ENCODE measurements around the gene AEN.

The AEN gene

DNA sequence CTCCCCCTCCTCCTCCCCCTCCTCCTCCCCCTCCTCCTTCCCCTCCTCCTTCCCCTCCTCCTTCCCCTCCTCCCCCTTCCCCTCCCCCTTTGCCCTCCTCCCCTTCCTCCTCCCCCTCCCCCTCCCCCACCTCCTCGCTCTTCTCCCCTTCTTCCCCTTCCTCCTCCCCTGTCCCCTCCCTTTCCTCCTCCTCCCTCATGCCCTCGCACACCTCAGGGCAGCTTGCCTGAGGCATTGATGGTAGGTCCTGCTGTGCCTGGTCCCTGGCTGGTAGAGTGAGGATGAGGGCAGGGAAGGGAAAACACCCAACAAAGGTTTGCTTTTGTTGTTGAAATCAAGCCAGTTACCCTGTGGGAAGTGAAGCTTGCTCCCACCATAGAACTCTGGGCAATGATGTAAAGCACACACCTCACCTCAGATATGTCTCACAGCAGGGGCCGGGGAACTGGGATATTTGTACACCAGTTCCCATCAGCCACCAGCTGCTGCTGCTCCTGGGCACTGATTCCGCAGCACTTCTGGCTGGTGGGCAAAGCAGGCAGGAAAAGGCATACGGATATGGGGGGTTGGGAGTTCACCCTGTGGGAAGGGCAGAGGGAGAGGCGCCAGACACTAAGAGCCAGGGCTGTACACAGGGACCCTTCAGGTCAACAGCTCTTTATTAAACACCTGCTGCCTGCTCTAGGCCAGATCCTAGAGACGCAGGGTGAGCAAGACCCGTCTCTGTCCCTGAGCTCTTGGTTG is 31.5 kb downstream of the AEN start:
- DNase-seq (ENCODE audit: low read depth in 1 of 2, low spot score in 1 of 2): no peak
- TF ChIP-seq JUND (IDR thresholded peaks at IDR 0.05; ENCODE audit: low read depth): no peak
- in situ Hi-C loops (cut with HindIII; ENCODE audit: low pct_unique_long_range_greater_than_20kb, low sequenced_read_pairs): no loop called here

DNA sequence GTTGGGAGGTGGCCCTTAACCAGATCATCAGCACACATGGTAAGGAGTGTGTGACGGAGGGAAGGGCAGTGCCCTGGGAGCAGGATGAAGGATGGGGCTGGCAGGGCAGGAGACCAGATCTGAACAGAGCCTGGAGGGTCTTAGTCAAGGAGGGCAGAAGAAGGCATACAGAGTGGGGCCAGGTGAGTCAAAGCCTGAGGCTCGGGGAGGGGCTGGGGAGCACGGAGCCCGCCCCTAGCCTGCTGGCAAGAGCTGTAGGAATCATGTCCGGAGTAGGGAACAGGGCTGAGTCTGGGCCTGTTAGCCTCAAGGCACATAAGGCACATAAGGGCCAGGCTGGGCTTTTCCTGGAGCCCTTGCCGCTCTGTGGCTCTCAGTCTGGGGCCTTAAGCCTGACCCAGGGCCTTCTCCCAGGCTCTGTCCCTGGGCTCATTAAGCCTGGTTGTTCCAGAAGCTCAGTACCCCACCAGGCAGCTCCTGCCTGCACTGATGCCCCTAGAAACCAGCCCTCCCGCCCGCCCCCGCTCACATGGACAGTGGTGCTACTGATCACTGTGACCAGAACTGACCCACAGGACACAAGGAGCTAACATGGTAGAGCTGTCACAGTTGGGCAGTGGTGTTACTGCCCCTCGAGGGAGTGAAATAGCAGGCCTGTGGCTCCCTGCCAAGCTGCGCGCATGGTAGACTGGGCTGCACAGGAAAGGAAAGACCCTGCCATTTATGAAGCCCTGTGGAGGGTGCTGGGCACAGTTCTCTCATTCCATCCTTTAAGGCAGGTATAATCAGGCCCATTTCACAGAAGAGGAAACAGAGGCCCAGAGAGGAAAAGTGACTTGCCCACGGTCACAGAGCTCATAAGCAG is 32.3 kb downstream of the AEN start:
- no peak for TF ChIP-seq JUND (IDR thresholded peaks at IDR 0.05; ENCODE audit: low read depth)
- DNase-seq (ENCODE audit: low read depth in 1 of 2, low spot score in 1 of 2): no peak
- in situ Hi-C loops (cut with HindIII; ENCODE audit: low pct_unique_long_range_greater_than_20kb, low sequenced_read_pairs): no loop called here

DNA sequence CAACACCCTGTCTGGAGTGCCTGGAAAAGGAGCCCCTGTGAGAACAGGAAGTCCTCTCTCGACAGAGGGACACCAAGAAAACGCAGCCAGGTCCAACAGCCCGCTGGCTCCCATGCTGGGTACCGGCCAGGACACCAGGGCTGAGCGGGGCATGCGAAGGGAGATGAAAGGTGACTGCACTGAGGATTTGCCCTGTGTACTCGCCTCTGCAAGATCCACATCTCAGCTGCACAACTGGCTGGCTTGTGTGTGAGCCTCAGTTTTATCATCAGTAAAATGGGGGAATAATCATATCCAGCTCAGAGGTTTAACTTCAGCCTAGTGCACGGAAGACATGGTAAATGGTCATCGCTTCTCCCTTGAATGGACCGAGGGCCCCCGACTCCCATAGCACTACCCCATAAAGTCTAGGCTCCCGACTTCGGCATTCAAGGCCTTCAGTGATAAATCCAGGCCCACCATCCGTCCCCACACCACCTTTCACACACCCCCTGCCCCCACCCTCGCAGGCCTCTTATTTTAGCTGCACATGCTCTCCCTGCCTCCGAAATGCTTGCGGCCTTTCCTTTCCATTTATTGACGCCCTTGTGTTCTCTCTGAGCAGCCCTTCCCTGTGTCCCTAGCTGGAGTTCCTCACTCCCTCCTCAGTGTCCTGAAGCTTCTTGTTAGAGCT is 33.4 kb downstream of the AEN start:
- no peak for TF ChIP-seq JUND (IDR thresholded peaks at IDR 0.05; ENCODE audit: low read depth)
- in situ Hi-C loops (cut with HindIII; ENCODE audit: low pct_unique_long_range_greater_than_20kb, low sequenced_read_pairs): no loop called here

DNA sequence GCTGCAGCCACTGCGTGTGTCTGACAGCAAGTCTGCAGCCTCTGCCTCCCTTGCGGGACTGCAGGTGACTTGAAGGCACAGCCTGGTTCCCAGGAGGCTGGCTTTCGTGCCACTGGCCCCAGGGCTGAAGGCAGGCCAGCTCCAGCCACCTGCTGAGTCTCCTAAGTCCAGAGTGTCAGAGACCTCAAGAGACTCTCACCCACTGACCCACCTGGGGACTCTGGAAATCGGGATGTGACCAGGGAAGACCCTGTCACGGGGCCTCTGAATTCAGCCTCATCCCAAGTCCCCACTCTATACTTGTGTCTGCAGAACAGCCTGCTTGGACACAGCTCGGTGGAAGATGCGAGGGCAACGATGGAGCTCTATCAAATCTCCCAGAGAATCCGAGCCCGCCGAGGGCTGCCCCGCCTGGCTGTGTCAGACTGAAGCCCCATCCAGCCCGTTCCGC is 34.0 kb downstream of the AEN start:
- in situ Hi-C loops (cut with HindIII; ENCODE audit: low pct_unique_long_range_greater_than_20kb, low sequenced_read_pairs): no loop called here
- TF ChIP-seq JUND (IDR thresholded peaks at IDR 0.05; ENCODE audit: low read depth): no peak
- DNase-seq (ENCODE audit: low read depth in 1 of 2, low spot score in 1 of 2): no peak

More for the DNA sequence above, 33.4 kb downstream of the AEN start:
- DNase-seq (ENCODE audit: low read depth in 1 of 2, low spot score in 1 of 2): no peak

DNA sequence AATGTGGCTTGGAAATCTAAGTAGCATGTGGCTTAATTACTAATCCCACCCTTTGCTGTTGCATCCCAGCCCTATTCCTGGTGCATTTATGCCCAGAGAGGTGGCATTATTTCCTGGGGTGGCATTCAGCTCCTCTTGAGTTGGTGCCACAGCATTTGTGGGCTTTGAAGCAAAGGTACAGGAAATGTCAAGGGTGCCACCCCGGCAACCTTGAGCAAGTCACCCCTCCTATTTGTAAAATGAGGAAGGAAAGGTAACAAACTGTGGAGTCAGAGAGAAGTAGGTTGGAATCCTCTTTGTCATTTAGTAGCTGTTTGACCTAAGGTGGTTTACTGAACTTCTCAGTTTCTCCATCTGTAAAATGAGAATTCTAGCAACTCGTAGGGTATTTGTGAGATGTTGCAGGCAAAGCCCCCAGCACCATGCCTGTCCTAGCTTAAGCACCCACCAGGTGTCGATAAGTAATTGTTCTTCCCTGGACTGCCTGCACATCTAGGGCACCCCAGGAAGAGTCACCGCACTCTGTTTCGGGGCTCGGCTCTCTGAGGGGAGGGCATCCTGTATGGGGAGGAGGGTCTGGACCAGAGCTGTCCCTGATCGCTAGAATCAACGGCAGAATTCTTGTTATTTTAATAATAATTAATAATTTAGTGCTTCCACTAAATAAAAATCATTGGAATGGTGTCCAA is 34.8 kb downstream of the AEN start:
- in situ Hi-C loops (cut with HindIII; ENCODE audit: low pct_unique_long_range_greater_than_20kb, low sequenced_read_pairs): no loop called here
- no peak for TF ChIP-seq JUND (IDR thresholded peaks at IDR 0.05; ENCODE audit: low read depth)
- DNase-seq (ENCODE audit: low read depth in 1 of 2, low spot score in 1 of 2): no peak

DNA sequence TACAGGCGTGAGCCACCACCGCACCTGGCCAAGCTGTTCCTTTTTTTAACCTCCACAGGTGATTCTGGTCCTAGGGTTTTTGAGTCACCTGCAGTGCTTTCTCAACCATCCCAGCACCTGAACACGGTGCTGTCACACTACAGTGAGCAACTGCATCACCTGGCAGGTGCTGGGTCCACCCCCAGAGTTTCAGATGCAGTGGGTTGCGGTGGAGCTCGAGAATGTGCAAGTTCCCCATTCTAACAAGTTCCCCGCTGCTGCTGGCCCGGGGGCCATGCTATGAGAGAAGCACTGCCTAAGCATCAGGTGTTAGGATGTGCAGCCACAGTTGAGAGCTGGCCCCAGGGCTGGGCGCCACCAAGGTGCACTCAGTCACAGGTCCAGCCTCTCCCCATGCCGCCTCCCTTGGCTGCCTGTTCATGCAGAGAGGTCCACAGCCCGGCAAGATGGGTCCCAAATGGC is 35.7 kb downstream of the AEN start:
- no peak for DNase-seq (ENCODE audit: low read depth in 1 of 2, low spot score in 1 of 2)
- no peak for TF ChIP-seq JUND (IDR thresholded peaks at IDR 0.05; ENCODE audit: low read depth)
- in situ Hi-C loops (cut with HindIII; ENCODE audit: low pct_unique_long_range_greater_than_20kb, low sequenced_read_pairs): no loop called here

DNA sequence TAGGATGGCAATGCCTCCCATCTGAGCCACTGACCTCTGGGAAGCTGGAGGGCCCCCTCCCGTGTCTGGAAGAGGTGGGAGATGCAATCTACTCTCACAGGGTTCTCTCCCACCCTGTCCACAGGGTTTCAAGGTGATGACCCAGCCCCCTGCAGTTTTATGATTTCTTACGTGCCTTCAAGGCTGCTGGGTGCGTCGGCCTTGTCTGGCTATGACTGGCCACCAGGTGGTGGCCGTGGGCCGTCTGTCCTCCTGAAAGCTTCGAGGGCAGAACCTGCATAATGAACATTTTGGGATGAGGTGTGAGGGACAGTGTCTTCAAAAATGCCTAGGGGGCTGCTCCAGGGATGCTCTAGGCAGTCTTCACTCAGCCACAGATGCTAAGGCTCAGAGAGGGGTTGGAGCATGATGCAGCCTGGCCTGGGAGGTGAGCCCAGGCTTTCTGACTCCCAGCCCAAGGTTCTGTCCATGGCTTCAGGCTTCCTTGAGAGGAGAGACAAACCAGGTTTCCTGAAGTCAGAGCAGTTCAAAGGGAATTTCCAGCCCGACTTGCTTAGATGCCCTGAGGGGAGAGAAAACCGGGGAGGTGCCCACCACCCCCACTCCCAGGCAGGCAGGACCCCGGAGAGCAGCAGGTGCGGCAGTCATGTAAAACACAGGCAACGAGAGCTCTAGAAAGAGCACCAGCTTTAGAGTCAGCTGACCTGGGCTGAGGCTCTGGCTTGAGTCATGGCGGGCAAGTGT is 36.4 kb downstream of the AEN start:
- no peak for TF ChIP-seq JUND (IDR thresholded peaks at IDR 0.05; ENCODE audit: low read depth)
- DNase-seq (ENCODE audit: low read depth in 1 of 2, low spot score in 1 of 2): peak; percentile 62 to 66
- in situ Hi-C loops (cut with HindIII; ENCODE audit: low pct_unique_long_range_greater_than_20kb, low sequenced_read_pairs): no loop called here

DNA sequence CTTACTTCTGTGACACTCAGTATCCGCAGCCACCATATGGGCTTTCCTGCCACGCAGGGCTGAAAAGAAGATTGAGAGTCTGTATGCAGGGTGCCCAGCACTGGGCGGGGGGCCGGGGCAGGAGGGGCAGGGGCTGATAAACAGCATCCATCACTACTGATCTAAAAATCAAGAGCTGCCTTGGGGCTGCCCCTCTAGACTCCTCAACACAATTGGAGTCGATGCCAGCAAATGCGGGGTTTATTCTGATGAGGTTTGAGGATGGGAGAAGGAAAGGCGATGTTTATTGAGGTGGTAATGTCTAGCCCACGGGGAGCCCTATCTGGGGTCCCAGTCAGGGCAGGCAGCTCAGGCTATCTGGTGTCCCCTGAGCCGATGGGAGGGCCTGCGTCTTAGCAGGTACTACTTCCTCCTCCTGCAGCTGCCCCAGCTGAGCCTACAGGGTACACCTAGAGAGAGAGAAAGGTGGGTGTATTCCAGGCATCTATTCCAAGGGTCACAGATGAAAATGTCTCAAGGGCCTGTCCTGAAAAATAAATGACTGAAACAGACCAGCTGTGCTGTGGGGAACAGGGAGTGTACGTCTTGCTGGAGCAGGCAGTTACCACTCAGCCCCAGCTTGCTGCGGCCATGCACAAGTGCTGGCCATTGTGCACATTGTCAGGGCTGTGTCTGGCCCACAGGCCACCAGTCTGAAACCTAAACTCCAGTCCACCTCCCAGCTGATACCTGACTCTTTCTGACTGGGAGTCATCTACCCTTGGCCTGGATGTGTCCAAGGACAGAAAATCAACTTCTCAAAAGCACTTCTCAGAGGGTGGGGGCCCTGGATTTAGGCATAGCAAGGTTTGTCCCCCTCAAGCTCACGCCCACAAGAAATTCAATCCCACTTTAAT is 37.2 kb downstream of the AEN start:
- no peak for DNase-seq (ENCODE audit: low read depth in 1 of 2, low spot score in 1 of 2)
- in situ Hi-C loops (cut with HindIII; ENCODE audit: low pct_unique_long_range_greater_than_20kb, low sequenced_read_pairs): no loop called here
- TF ChIP-seq JUND (IDR thresholded peaks at IDR 0.05; ENCODE audit: low read depth): no peak

DNA sequence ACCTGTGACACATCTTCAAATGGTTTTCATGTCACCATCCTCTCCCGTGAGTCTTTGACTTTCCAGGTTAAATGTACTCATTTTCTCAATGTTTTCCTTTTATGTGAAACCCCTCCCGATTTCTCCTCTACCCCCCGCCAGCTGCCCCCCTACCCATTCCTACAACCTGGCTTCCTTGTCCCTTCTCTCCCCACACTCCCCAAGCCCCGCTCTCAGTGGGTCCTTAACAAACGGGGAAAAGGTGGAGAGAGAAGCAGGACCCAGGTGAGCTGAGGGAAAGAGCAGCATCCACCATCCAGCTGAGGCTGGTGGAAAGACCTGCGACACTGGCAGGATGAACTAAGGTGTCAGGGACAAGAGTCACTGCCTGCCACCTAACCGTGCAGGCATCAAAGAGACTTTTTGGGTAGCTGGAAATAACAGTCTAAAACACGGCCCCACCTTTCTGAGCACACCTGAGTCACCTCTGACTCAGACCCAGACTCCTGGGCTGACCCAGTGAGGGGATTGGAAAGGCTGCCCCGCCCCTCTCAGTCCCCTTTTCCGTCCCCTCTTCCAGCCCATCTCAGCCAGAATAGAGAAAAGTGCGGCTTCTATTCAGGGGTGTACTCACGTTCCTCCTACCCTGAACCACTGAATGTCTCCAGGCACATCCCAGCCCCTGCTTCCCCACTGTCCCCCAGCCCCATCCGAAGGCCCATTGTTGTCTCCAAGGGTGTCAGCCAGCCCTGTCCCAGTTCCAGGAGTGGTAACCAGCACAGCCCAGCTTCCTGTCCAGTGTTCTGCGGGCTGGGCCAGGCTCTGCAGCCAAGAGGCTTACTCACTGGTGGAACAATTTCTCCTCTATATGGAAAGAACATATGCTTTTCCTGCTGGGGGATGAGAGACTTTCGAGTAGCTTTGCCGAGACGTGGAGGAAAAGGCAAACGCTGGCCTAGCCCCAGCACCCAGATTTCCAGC is 38.1 kb downstream of the AEN start:
- in situ Hi-C loops (cut with HindIII; ENCODE audit: low pct_unique_long_range_greater_than_20kb, low sequenced_read_pairs): no loop called here
- no peak for TF ChIP-seq JUND (IDR thresholded peaks at IDR 0.05; ENCODE audit: low read depth)
- DNase-seq (ENCODE audit: low read depth in 1 of 2, low spot score in 1 of 2): no peak

Measured in T47D (cell line).